Activated CD8-positive, alpha-beta memory T cell treated with anti-CD3 and anti-CD28 coated beads for 48 hours (primary cell): Measurements from ENCODE around the gene SYNGR4.
A peak's percentile ranks its signal among the peaks of the same experiment; 100 is the strongest.

Experiments used
- DNase-seq, 3 experiments: peaks; one replicate each; pipeline ENCODE4 v3.0.0-alpha.2; 2020; ENCODE audit warnings: low read depth in 2 of 3, low spot score in 2 of 3

SYNGR4 gene

DNA sequence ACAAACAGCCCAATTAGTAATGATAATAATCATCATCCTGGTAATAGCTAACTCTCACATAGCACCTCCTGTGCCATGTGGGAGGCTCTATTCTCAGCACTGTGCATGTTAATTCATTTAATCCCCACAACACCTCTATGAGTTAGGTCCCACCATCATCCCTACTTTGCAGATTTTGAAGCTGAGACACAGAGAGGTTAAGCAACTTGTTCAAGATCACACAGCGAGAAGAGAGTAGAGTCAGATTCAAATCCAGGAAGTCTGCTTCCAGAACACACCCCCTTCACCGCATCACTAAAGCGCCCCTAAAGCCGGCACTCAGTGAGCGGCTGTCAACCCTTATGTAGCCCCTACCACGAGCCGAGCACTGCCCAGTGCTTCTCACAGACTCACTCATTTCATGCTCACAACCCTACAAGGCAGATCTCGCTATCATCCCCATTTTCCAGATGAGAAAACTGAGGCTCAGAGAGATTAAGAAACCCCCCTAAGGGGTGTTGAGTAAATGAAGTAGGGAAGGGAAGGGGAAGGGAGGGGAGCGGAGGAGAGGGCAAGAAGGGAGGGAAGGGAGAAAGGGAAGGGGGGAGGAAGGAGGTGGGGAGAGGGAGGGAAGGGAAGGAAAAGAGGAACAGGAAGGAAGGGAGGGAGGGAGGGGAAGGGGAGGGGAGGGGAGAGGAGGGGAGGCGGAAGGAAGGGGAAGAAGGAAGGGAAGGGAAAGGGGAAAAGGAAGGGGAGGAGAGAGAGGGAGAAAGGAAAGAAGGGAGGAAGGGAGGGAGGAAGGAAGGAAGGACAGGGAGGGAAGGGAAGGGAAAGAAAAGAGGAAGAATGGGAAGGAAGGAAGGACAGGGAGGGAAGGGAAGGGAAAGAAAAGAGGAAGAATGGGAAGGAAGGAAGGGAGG lies 22.4 kb upstream of the SYNGR4 start:
- no peak for DNase-seq

DNA sequence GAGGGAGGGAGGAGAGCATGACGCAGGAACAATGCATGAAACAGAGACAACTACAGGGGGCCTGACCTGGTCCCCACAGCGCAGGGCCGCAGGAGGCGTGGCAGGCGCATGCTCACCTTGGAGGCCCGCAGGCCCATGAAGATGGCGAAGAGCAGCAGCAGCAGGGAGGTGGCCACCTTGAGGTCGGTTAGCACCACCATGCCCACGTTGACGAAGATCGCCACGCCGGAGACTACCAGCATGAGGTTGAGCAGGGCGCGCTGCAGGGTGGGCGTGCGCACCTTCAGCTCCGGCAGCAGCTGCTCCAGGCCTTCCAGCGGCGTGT lies 21.8 kb upstream of the SYNGR4 start:
- no peak for DNase-seq

DNA sequence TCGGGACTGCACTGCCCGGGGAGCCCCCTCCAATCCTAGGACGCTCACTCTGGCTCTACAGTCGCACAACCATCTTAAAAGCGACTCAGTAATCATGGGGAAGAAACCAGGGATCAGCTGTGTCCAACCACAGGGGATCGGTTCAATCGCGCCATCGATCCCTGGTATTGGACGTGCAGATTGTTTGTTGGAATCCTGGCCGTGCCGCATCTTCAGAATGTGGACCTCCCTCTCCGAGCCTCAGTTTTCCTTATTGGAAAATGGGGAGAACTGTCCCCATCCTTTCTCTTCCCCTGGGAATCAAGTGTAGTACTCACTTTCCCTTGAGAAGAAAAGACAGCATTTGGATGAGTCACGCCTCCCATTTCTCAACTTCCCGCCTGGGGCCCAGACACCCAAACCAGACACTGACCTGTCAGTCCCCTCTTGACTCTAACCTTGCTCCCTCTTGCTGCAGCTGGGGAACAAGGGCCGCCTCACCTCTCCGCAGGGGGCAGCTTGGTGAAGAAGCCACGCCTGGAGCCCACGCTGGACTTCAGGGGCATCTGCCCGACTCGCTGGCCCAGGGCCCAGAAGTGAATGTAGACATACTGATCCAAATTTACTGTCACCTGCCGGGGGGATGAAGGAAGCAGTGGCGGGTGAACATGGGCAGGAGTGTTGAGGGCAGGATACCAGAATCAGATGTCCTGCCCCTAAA lies 21.2 kb upstream of the SYNGR4 start:
- no peak for DNase-seq

DNA sequence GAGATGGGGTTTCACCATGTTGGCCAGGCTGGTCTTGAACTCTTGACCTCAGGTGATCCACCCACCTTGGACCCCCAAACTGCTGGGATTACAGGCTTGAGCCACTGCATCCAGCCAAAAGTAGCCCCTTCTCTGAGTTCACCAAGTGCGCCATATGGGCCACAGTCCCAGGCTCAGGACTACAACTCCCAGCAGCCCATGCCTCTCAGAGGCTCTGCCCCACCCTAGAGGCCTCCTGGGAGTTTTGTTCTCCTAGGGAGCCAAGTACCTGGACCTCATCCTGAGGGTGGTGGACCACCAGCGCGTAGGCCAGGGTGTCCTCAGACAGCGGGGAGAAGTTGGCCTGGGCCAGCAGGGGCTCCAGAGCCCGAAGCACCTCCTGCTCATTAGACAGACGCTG lies 19.3 kb upstream of the SYNGR4 start:
- DNase-seq = no peak

DNA sequence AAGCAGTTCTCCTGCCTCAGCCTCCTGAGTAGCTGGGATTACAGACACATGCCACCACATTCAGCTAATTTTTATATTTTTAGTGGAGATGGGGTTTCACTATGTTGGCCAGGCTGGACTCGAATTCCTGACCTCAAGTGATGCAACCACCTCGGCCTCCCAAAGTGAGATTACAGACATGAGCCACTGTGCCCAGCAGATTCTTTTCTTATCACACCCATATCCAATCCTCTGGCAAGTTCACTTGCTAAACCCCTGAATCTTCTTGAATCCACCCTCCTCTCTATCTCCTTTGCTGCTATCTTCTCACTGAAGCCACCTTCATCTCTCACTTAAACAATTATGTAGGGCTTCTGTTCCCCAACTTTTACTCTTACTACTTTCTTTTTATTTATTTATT lies 18.0 kb upstream of the SYNGR4 start:
- DNase-seq = no peak

DNA sequence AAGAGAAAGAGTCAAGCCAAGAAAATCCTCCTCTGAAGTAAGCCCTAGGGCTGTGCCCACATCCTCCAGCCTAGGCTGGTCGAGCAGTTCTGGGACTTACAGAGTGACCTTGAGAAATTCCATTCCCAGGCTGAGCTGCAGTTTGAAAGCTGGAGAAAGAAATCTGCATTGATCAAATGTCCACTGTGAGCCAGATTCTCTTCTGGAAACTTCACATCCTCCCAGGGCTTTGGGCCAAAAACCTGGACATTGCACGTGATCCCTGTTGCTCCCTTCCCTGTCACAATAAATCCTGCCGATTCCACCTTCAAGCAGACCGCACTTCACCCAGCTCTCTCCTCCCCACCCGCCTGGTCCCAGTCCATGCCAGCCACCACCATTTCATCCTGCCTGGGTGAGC lies 16.1 kb upstream of the SYNGR4 start:
- no peak for DNase-seq

DNA sequence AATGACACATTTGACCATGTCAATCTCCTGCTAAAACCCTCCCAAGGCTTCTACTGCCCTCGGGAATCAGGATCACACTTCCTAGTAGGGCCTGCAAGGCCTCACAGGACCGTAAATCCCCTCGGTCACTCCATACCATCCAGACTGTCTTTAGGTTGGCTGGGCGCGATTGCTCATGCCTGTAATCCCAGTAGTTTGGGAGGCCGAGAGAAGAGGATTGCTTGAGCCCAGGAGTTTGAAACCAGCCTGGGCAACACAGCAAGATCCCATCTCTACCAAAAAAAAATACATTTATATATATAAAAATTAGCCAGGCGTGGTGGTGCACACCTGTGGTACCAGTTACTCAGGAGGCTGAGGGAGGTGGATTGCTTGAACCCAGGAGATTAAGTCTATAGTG lies 15.4 kb upstream of the SYNGR4 start:
- no peak for DNase-seq

DNA sequence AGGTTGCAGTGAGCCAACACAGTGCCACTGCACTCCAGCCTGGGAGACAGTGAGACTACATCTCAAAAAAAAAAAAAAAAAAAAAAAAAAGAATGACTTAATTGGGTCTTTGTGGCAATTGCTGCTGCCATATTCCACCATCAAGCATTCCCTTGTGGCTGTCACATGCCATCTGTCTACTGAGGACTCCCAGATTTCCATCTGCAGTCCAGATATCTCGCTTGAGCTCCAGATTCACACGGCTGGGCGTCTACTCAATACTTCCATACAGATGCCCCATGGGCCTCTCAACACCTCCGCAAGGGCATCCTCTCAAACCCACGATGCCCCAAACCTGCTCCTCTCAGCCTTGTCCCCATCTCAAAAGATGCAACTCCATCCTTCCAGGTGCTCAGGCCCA lies 13.3 kb upstream of the SYNGR4 start:
- no peak for DNase-seq

DNA sequence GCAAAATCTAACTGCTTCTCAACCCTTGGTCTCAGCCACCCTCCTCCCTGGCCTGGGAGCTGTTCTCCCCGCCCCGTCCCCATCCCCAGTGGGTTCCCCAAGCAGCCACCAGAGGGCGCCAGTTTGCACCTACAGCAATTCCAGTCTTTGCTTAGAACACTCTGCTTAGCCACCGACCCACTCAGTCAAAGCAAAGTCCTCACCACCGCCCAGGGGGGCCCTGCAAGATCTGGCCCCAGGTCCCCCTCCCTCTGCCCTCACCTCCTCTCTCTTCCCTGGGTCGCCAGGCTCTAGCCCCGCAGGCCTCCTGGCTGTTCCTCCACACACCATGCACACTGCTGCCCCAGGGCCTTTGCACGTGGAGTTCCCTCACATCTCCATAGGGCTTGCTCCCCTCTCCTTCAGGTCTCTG lies 12.8 kb upstream of the SYNGR4 start:
- peak; percentile 54 to 87 (median 84) for DNase-seq

DNA sequence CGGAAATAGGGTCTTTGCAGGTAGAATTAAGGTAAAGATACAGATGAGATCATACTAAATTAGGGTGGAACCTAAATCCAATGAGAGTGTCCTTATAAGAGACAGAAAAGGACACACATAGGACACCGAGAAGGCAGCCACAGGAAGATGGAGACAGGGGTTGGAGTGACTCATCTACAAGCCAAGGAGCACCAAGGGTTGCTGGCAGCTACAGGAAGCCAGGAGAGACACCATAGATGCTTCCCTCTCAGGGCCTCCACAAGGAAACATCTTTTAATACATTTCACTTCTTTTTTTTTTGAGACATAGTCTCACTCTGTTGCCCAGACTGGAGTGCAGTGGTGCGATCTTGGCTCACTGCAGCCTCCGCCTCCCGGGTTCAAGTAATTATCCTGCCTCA lies 10.5 kb upstream of the SYNGR4 start:
- DNase-seq = no peak

DNA sequence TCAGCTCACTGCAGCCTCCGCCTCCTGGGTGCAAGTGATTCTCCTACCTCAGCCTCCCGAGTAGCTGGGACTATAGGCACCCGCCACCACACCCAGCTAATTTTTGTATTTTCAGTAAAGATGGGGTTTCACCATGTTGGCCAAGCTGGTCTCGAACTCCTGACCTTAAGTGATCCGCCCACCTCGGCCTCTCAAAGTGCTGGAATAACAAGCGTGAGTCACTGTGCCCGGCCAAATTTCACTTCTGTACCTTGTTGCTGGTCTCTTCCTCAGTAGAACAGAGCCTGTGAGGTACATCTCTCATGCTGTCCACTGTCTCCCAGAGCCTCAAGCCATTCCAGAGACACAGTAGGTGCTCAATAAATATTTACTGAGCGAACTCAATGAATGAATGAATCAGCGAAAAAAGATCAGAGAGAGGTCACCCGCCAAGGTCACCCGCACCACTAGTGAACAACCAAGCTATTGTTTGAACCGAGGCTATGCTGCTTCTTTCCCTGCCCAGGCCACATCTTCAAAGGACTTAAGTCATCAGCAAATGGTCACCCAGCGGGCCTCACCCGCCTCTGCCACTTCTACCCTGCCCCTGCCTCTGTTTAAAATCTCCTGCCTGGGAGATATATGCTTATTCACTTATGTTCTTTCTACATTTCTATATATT lies 9.7 kb upstream of the SYNGR4 start:
- DNase-seq = no peak

DNA sequence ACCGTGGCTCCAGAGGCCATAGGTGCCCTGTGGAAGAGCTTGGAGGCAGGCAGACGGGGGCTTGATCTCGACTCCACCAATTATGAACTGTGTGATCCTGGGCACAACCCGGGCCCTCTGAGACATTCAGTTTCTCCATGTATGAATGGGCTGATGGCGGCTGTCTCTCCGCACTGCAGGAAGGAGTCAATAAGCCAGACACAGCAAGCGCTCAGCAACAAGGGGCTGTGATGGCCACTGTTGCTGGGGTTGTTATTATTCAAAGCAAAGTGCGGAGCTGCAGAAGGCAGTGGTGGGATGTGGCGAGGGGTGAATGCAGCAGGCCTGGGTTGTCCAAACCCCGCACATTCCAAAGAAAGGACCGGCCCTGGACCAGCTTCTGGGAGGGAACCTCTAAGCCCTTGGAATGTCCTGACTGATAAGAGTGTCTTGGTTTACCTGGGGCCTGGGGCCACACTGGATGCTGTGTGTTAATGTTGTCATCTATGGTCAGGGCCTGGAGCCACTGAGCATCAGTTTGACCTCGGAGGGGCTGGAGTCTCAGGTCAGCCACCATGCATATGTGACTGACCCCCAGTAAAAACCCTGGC lies 8.7 kb upstream of the SYNGR4 start:
- DNase-seq = no peak

DNA sequence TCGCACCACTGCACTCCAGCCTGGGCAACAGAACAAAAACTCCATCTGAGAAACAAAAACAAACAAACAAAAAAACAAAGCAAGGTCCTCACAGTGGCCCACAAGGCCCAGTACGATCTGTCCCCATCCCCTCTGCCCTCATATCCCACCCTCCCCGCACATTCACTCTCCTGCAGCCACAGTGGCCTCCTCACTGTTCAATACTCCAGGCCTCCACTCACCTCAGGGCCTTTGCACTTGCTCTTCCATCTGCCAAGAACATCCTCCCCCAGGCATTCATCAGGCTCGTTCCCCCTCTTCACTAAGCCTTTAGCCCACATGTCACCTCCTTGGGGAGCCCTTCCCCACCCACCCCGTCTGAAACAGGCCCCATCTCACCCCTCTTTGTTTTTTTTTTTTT lies 5.0 kb upstream of the SYNGR4 start:
- DNase-seq = no peak

DNA sequence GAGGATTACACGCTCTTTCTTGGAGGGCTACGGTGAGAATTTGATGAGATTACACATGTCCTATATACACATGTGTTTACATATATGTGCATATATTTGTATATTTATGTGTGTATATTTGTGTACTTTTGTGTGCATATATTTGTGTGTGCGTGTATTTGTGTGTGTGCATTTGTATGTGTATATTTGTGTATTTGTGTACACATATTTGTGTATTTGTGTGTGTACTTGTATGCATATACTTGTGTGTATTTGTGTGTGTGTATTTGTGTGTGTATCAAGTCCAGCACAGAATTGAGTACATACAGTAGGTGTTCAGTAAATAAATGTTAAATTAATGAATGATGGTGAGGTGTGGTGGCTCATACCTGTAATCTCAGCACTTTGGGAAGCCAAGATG lies 2.3 kb upstream of the SYNGR4 start:
- DNase-seq = no peak

DNA sequence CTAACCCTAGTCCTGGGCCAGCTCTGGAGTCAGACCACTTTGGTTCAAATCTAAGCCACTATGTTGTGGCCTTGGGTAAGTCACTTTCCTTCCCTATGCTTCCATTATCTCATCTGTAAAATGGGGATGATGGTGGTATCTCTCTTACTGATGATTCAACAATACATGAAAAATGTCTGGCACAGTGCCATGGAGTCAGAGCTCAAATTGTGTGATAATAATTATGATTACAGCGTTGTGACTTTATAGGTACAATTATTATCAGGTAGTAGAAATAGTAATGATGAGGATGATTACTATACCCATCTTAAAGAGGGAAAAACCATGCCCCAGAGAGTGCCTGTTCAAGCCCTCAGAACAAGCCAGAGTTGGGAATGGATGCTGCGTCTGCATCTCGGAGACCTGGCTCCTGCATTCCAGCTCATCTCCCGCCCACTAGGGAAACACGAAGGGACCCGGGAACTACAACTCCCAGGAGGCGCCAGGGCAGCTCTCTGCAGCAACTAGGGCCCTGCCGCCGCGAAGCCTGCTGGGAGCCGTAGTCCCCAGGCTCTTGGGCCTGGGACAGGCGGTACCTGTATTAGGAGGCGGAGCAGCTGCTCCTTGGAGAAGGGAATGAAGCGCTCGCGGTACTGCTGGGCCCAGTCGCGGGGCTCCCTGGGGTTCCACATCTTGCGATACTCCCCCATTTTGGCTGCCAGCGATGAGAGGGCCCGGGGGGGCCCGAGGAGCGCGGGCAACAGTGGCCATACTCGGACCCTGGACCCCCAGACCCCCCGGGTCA lies 1.3 kb upstream of the SYNGR4 start:
- peak; percentile 67 to 75 (median 71) for DNase-seq

DNA sequence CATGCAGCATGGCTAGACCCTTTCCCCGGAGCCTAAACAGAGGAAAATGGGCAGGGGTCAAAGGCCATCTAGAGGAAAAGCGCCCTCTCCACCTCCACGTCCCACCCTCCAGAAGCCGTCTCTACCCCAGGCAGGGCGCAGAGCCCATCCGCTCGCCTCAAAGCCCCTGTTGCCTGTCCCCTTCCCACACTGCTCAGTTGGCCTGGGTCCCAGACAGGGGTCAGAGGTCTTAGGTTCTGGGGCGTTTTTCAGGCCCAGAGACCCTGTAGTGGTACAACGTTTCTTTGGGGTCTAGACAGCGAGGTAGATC lies 712 bp upstream of the SYNGR4 start:
- no peak for DNase-seq

DNA sequence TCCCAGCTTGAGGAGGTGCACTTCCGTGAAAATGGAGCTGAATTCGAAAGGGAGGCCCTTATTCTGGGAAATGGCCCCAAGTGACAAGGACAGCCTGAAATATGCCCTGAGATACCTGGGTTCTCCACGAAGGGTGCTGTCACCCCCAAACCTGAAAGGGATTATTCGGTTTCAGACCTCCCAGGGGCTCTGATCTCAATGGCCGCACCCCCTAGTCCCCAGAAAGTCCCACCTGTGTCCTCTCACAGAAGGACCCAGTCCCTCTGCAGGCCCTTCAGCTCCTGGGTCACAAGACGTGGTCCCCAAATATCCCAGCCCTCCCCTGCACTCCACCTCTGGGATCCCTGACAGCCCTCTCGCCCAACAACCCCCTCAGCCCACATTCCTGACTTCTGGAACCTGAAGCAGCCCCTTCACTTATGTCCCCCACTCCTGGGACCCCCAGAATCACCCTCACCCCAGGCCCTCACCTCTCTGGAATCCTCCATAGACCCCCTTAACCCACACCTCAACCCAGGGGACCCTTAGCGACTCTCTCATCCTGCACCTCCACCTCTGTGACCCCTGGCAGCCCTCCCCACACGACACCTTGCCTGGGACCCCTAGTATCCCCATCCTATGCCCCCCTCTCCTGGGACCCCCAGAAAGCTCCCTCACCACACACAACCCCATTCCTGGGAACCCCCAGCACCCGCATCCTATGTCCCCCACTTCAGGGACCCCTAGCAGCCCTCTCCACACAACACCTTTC lies 606 bp downstream of the SYNGR4 start:
- DNase-seq = no peak

DNA sequence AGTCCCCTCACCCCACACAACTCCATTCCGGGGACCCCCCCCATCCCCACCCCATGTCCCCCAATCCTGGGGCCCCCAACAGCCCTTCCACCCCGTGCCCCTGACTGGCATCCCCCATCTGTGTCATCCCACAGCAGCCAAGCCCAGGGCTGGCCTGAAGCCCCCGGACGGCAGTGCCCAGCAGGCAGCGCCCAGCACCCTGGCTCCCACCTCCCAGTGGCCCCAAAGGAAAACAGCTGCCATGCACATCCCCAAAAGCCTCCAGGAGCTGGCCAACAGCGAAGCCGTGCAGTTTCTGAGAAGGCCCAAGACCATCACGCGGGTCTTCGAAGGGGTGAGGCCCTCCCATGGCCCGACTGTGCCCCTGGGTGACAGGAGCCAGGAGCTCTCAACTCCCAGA lies 1.4 kb downstream of the SYNGR4 start:
- no peak for DNase-seq

DNA sequence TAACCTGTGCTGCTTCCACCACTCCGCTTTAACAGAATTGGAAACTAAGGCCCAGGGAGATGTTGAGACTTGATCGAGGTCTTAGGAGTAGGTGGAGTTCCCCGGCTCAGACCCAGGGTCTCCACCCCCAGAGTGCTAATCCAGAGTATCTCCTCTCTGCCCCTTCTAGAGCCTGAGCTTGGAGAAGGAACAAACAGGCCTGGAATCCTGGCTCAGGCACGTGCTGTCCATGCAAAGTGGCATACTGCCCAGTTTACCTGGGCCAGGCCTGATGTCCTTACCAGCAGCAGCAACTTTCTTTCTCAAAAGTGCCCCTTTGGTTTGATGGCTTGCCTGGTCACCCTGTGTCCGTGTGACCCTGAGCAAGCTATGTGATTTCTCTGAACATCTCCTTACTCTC lies 3.7 kb downstream of the SYNGR4 start:
- no peak for DNase-seq

DNA sequence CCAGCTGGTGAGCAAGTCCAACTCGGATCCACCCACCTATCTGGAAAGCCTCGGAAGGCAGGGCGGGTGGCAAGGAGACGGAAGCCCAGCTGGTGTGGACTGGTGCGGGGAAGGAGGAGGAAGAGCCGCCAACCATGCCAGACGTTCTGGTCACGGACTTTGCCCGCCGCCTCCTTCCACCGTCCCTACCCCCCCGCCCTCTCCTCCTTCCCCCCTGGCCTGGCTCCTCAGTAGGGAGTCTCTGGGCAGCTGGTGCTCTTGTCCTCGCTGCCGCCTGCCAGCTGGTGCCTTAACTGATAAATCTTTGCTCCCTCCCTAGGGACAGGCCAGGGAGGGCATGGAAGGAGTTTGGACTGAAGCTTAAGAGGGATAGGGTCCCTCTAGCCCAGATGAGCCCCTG lies 4.8 kb downstream of the SYNGR4 start:
- no peak for DNase-seq

DNA sequence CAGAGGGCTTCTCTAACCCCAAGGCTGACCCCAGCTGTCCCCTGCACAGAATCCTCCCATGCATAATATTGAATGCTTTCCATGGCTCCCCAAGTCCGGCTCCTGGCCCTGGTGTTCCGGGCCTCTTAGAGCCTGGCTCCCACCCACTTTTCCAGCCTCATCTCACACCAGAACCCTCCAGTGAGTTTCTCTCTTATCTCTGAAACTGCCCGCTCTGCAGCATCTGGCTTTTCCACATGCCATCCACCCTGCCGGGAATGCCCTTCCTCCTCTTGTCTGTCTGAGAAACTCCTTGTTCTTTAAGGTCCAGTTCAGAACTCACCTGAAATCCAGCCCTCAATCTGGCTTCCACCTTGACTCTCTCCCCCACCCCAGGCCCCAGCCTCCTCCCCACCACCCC lies 6.8 kb downstream of the SYNGR4 start:
- no peak for DNase-seq
